Left ventricle myocardium inferior (tissue), 1 donor: ENCODE measurements around the gene GSK3B. TPM values are rescaled to one million over a fixed set of nuclear protein-coding genes. Genes with fewer than 3 reads are reported as not detected.

Experiments used
- DNase-seq: peaks from one replicate; pipeline ENCODE4 v3.0.0-alpha.2; 2020
- H3K27ac ChIP-seq: fragments of 200-600 bp; replicated peaks from 2 replicates; pipeline ENCODE4 v1.8.0; 2021
- H3K27me3 ChIP-seq: fragments of 200-600 bp; 2 replicates; pipeline ENCODE4 v1.8.0; 2021; ENCODE audit warnings: low read depth
- H3K36me3 ChIP-seq: fragments of 200-600 bp; 2 replicates; pipeline ENCODE4 v1.8.0; 2021
- H3K4me1 ChIP-seq: fragments of 200-600 bp; 2 replicates; pipeline ENCODE4 v1.8.0; 2021
- H3K4me3 ChIP-seq: fragments of 200-600 bp; 2 replicates; pipeline ENCODE4 v1.8.0; 2021; ENCODE audit warnings: mild to moderate bottlenecking, moderate library complexity
- H3K9me3 ChIP-seq: fragments of 200-600 bp; replicated peaks from 2 replicates; pipeline ENCODE4 v1.8.0; 2021
- CTCF ChIP-seq: fragments of 200-600 bp; IDR thresholded peaks from 2 replicates; pipeline ENCODE4 v1.8.0; 2021; ENCODE audit warnings: antibody characterized with exemption, mild to moderate bottlenecking, borderline replicate concordance
- intact Hi-C: fragments of 100-400 bp; cut with micrococcal nuclease; formaldehyde crosslinking; loops from one replicate; pipeline ENCODE4 v1.11.0; 2022
- total RNA-seq: library from RNA; stranded (reverse); fragmentation: NEBNext Ultra II Directional; extraction: Animal tissue kit (Norgen Biotek cat#: 25700); gene quantifications from one replicate; pipeline ENCODE4 v1.2.1, GENCODE V29; 2021
- donor health status: DM: no; HTN: yes; CAD: no; lungs with severe emphysema.

The GSK3B gene
- total RNA-seq, 1 donor from 2014 or later: 42.5 TPM

- H3K27me3 ChIP-seq: no peaks in the 10 kb centered on the region
- H3K4me1 ChIP-seq: peaks cover 66% of the 10 kb centered on the region
- TF ChIP-seq CTCF: no peak
- DNase-seq: no peak
- intact Hi-C loops: no loop called here
- no peaks in the 10 kb centered on the region for H3K36me3 ChIP-seq
- H3K4me3 ChIP-seq: no peak overlapping the region
- no peaks in the 10 kb centered on the region for H3K9me3 ChIP-seq
- H3K27ac ChIP-seq: no peak overlapping the region
These were observed 68.7 kb downstream of the GSK3B start for GRCh38 chr3:120025520-120025919.

DNA sequence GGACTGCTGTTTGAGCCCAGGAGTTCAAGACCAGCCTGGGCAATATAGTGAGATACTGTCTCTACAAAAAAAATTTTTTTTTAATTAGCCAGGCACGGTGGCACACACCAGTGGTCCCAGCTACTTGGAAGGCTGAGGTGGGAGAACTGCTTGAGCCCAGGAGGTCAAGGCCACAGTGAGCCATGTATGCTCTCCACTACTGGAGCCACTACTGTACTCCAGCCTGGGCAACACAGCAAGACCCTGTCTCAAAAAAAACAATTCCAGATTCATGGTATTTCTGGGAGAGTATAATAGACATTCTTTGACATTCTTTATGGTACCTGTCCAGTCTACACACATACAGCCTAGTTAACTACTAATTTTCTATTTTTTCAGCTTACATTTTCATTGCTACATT lies 70.1 kb downstream of the GSK3B start:
- intact Hi-C loops: no loop called here
- DNase-seq: no peak
- Histone ChIP-seq H3K36me3 (no peaks in the 10 kb centered on the region), H3K4me3 (no peak overlapping the region), H3K4me1 (peaks cover 74% of the 10 kb centered on the region), H3K27me3 (no peaks in the 10 kb centered on the region), H3K27ac (no peak overlapping the region), H3K9me3 (no peaks in the 10 kb centered on the region)
- TF ChIP-seq CTCF: no peak

- DNase-seq: no peak
- H3K9me3 ChIP-seq: no peaks in the 10 kb centered on the region
- no peaks in the 10 kb centered on the region for H3K27me3 ChIP-seq
- H3K27ac ChIP-seq: no peak overlapping the region
- H3K4me3 ChIP-seq: no peak overlapping the region
- intact Hi-C loops: no loop called here
- no peaks in the 10 kb centered on the region for H3K36me3 ChIP-seq
- peaks cover 76% of the 10 kb centered on the region for H3K4me1 ChIP-seq
- no peak for TF ChIP-seq CTCF
These were observed 71.5 kb downstream of the GSK3B start for GRCh38 chr3:120022729-120023128.

DNA sequence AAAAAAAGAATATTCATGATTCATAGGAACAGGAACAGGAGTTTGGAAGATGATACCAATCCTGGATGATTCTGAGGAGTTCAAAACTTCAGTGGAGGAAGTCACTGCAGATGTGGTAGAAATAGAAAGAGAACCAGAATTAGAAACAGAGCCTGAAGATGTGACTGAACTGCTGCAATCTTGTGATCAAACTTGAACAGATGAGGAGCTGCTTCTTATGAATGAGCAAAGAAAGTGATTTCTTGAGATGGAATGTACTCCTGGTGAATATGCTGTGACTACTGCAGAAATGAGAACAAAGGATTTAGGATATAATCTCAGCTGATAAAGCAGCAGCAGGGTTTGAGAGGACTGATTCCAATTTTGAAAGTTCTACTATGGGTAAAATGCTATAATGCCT lies 72.7 kb downstream of the GSK3B start:
- Histone ChIP-seq H3K27me3 (no peaks in the 10 kb centered on the region), H3K4me3 (no peak overlapping the region), H3K27ac (no peak overlapping the region), H3K4me1 (peaks cover 81% of the 10 kb centered on the region), H3K9me3 (no peaks in the 10 kb centered on the region), H3K36me3 (no peaks in the 10 kb centered on the region)
- DNase-seq: no peak
- intact Hi-C loops: no loop called here
- no peak for TF ChIP-seq CTCF

DNA sequence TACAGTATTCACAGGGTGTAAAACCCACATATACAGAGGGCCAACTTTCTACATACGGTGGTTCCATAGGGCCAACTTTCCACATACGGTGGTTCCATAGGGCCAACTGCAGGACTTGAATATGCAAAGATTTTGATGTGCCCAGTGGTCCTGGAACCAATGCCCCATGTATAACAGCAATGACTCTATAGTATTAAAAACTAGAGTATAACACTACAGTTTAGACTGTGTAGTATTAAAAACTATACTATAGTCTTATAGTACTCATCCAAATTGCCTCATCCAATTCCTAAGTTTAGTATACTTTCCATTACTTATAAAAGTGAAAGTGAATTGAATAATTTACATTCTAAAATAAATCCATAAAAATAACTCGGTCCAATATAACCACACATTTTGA lies 75.9 kb downstream of the GSK3B start:
- H3K27me3 ChIP-seq: no peaks in the 10 kb centered on the region
- no peak for TF ChIP-seq CTCF
- intact Hi-C loops: no loop called here
- no peak for DNase-seq
- H3K4me1 ChIP-seq: peaks cover 97% of the 10 kb centered on the region
- no peak overlapping the region for H3K27ac ChIP-seq
- no peaks in the 10 kb centered on the region for H3K9me3 ChIP-seq
- H3K4me3 ChIP-seq: no peak overlapping the region
- no peaks in the 10 kb centered on the region for H3K36me3 ChIP-seq

DNA sequence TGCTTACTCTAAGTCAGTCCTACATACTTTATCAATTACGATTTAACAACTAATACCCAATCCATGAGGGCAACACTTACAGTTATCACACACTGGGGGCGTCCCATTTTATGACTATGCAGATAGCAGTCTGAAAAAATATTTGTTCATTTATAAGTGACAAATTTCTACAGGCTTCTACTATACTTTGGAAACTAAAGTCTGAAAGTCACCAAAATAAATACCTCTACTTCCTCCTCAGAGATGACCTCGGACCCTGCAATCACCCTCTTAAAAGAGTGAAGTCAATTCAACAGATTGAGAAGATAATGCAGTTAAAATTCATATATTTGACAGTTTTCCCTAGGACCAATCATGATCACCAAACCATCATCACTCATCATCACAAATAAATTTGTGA lies 76.6 kb downstream of the GSK3B start:
- H3K27ac ChIP-seq: no peak overlapping the region
- H3K27me3 ChIP-seq: no peaks in the 10 kb centered on the region
- no peak for TF ChIP-seq CTCF
- H3K36me3 ChIP-seq: no peaks in the 10 kb centered on the region
- H3K9me3 ChIP-seq: no peaks in the 10 kb centered on the region
- no peak for DNase-seq
- H3K4me3 ChIP-seq: no peak overlapping the region
- H3K4me1 ChIP-seq: peaks cover 97% of the 10 kb centered on the region
- intact Hi-C loops: no loop called here
